Measurements from ENCODE around the gene USP13.

DNA sequence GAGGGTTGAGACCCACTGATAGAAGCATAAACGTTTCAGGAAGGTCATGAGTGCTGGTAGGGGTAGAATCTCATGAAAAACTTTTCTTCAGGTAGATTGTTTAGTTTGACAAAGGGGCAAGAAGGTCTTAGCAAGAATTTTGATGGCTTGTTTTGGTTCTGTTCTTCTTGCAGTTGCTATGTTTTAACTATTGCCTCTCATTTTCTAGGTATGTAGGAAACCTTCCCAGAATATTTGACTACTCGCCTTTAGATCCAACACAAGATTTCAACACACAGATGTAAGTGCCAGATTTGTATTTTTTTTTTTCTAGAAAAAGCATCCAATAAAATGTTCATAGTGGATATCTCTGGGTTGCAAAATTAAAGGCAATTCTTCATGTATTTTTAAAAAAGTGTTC is 77.1 kb downstream of the USP13 start:
- TF ChIP-seq, protein P1, sequence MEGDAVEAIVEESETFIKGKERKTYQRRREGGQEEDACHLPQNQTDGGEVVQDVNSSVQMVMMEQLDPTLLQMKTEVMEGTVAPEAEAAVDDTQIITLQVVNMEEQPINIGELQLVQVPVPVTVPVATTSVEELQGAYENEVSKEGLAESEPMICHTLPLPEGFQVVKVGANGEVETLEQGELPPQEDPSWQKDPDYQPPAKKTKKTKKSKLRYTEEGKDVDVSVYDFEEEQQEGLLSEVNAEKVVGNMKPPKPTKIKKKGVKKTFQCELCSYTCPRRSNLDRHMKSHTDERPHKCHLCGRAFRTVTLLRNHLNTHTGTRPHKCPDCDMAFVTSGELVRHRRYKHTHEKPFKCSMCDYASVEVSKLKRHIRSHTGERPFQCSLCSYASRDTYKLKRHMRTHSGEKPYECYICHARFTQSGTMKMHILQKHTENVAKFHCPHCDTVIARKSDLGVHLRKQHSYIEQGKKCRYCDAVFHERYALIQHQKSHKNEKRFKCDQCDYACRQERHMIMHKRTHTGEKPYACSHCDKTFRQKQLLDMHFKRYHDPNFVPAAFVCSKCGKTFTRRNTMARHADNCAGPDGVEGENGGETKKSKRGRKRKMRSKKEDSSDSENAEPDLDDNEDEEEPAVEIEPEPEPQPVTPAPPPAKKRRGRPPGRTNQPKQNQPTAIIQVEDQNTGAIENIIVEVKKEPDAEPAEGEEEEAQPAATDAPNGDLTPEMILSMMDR (IDR thresholded peaks at IDR 0.05; ENCODE audit: low read depth, low read length), result no peak
- TF ChIP-seq POLR2A (IDR thresholded peaks at IDR 0.05; ENCODE audit: extremely low read depth, insufficient read length), result no peak
- no peak for TF ChIP-seq MAX (IDR thresholded peaks at IDR 0.05; ENCODE audit: low read depth, low read length)

Measured in NB4 (cell line).